ENCODE measurements around the gene NLRC5. TPM values are rescaled to one million over a fixed set of nuclear protein-coding genes. Genes with fewer than 3 reads are reported as not detected.

NLRC5 gene
- total and polyA plus RNA-seq, 9 of the 15 experiments (the other 6 are each of a cell fraction or from before 2014, with no cell fraction given), result 0.59 to 0.71 TPM; not detected in 7

DNA sequence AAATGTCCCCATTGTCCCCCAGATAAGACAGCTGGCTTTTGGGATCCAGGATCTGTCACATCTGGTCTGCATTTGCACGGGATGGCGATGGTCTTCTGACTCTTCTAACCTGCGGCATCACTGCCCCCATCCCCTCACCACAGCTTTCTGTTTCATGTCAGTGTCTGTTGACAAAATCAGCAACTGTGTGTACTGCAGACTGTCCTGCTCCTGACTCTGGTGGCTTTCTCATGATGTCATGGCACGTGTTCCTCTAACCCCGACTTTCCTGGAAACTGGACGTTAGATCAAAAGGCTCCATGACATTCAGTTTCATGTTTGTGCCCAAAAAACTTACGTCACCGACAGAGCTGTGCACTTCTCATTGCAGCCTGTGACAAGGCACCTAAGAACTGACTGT is 73.0 kb downstream of the NLRC5 start (continued):
- TF ChIP-seq, protein P1, sequence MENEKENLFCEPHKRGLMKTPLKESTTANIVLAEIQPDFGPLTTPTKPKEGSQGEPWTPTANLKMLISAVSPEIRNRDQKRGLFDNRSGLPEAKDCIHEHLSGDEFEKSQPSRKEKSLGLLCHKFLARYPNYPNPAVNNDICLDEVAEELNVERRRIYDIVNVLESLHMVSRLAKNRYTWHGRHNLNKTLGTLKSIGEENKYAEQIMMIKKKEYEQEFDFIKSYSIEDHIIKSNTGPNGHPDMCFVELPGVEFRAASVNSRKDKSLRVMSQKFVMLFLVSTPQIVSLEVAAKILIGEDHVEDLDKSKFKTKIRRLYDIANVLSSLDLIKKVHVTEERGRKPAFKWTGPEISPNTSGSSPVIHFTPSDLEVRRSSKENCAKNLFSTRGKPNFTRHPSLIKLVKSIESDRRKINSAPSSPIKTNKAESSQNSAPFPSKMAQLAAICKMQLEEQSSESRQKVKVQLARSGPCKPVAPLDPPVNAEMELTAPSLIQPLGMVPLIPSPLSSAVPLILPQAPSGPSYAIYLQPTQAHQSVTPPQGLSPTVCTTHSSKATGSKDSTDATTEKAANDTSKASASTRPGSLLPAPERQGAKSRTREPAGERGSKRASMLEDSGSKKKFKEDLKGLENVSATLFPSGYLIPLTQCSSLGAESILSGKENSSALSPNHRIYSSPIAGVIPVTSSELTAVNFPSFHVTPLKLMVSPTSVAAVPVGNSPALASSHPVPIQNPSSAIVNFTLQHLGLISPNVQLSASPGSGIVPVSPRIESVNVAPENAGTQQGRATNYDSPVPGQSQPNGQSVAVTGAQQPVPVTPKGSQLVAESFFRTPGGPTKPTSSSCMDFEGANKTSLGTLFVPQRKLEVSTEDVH (IDR thresholded peaks at IDR 0.05; ENCODE audit: low read depth, partially characterized antibody), result no peak
- no peak for TF ChIP-seq HMG20A (CRISPR knock-in tag; conservative IDR thresholded peaks at IDR 0.05)
- no peak for TF ChIP-seq ZNF121 (CRISPR knock-in tag; conservative IDR thresholded peaks at IDR 0.05)
- TF ChIP-seq ZNF696 (CRISPR knock-in tag; conservative IDR thresholded peaks at IDR 0.05), result no peak
- TF ChIP-seq, protein P2, sequence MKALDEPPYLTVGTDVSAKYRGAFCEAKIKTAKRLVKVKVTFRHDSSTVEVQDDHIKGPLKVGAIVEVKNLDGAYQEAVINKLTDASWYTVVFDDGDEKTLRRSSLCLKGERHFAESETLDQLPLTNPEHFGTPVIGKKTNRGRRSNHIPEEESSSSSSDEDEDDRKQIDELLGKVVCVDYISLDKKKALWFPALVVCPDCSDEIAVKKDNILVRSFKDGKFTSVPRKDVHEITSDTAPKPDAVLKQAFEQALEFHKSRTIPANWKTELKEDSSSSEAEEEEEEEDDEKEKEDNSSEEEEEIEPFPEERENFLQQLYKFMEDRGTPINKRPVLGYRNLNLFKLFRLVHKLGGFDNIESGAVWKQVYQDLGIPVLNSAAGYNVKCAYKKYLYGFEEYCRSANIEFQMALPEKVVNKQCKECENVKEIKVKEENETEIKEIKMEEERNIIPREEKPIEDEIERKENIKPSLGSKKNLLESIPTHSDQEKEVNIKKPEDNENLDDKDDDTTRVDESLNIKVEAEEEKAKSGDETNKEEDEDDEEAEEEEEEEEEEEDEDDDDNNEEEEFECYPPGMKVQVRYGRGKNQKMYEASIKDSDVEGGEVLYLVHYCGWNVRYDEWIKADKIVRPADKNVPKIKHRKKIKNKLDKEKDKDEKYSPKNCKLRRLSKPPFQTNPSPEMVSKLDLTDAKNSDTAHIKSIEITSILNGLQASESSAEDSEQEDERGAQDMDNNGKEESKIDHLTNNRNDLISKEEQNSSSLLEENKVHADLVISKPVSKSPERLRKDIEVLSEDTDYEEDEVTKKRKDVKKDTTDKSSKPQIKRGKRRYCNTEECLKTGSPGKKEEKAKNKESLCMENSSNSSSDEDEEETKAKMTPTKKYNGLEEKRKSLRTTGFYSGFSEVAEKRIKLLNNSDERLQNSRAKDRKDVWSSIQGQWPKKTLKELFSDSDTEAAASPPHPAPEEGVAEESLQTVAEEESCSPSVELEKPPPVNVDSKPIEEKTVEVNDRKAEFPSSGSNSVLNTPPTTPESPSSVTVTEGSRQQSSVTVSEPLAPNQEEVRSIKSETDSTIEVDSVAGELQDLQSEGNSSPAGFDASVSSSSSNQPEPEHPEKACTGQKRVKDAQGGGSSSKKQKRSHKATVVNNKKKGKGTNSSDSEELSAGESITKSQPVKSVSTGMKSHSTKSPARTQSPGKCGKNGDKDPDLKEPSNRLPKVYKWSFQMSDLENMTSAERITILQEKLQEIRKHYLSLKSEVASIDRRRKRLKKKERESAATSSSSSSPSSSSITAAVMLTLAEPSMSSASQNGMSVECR (CRISPR knock-in tag; IDR thresholded peaks at IDR 0.05), result no peak
- no peak for TF ChIP-seq NRF1 (conservative IDR thresholded peaks at IDR 0.05 in 1 of 2, IDR thresholded peaks at IDR 0.05 in 1 of 2)
- no peak for TF ChIP-seq SMARCE1 (IDR thresholded peaks at IDR 0.05)
- no peak for TF ChIP-seq ZNF124 (CRISPR knock-in tag; IDR thresholded peaks at IDR 0.05)
- TF ChIP-seq STAT5B (CRISPR knock-in tag; IDR thresholded peaks at IDR 0.05), result no peak
- no peak for TF ChIP-seq ESRRB (CRISPR knock-in tag; IDR thresholded peaks at IDR 0.05; ENCODE audit: borderline replicate concordance)
- TF ChIP-seq RAD51 (IDR thresholded peaks at IDR 0.05; ENCODE audit: borderline replicate concordance, low read depth), result peak; percentile 57; the same call in 1 of the 2 replicates
- TF ChIP-seq, protein P3, sequence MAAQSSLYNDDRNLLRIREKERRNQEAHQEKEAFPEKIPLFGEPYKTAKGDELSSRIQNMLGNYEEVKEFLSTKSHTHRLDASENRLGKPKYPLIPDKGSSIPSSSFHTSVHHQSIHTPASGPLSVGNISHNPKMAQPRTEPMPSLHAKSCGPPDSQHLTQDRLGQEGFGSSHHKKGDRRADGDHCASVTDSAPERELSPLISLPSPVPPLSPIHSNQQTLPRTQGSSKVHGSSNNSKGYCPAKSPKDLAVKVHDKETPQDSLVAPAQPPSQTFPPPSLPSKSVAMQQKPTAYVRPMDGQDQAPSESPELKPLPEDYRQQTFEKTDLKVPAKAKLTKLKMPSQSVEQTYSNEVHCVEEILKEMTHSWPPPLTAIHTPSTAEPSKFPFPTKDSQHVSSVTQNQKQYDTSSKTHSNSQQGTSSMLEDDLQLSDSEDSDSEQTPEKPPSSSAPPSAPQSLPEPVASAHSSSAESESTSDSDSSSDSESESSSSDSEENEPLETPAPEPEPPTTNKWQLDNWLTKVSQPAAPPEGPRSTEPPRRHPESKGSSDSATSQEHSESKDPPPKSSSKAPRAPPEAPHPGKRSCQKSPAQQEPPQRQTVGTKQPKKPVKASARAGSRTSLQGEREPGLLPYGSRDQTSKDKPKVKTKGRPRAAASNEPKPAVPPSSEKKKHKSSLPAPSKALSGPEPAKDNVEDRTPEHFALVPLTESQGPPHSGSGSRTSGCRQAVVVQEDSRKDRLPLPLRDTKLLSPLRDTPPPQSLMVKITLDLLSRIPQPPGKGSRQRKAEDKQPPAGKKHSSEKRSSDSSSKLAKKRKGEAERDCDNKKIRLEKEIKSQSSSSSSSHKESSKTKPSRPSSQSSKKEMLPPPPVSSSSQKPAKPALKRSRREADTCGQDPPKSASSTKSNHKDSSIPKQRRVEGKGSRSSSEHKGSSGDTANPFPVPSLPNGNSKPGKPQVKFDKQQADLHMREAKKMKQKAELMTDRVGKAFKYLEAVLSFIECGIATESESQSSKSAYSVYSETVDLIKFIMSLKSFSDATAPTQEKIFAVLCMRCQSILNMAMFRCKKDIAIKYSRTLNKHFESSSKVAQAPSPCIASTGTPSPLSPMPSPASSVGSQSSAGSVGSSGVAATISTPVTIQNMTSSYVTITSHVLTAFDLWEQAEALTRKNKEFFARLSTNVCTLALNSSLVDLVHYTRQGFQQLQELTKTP (IDR thresholded peaks at IDR 0.05; ENCODE audit: low read depth in 1 of 2, partially characterized antibody in 2 of 2), result no peak
- TF ChIP-seq ILK (tag; IDR thresholded peaks at IDR 0.05; ENCODE audit: borderline replicate concordance, low read depth), result no peak
- TF ChIP-seq BACH1 (tag; IDR thresholded peaks at IDR 0.05), result peak; percentile 59; the same call in 1 of the 2 replicates
- no peak for TF ChIP-seq ZNF282 (CRISPR knock-in tag; IDR thresholded peaks at IDR 0.05)
- TF ChIP-seq JUND (IDR thresholded peaks at IDR 0.05; ENCODE audit: borderline replicate concordance, low read depth, low read length), result peak; percentile 92
- TF ChIP-seq JUND (tag; IDR thresholded peaks at IDR 0.05; ENCODE audit: borderline replicate concordance, low read depth, low read length), result peak; percentile 97
- TF ChIP-seq ZNF764 (CRISPR knock-in tag; IDR thresholded peaks at IDR 0.05; ENCODE audit: low read depth), result no peak
- no peak for TF ChIP-seq HMG20B (CRISPR knock-in tag; IDR thresholded peaks at IDR 0.05)
